HG03139 (cell line): ENCODE results near the gene RGPD3.

Experiments used
- ATAC-seq: cut with Tn5 transposase; IDR thresholded peaks from one replicate; pipeline ENCODE4 v1.9.1; 2021; ENCODE audit not compliant: unreplicated experiment

The RGPD3 gene

DNA sequence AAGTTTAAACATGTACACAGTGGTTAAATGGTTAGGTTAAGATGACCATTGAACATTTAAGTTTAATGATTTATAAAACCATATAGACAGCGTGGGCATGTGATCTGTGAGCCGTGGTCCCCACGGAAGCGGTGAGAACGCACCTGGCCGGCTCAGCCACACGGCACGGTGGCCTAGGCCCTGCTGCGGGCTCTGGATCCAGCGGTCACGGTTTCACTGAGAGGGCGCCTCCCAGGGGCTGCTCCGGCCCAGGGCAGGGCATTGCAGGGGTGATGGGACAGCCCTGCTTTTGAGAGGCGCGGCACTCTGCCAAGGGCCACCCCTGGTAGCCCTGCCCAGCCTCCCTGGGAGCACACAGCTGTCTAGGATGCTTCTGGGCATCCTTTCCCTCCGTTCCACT is 124.9 kb downstream of the RGPD3 start:
- ATAC-seq: no peak

DNA sequence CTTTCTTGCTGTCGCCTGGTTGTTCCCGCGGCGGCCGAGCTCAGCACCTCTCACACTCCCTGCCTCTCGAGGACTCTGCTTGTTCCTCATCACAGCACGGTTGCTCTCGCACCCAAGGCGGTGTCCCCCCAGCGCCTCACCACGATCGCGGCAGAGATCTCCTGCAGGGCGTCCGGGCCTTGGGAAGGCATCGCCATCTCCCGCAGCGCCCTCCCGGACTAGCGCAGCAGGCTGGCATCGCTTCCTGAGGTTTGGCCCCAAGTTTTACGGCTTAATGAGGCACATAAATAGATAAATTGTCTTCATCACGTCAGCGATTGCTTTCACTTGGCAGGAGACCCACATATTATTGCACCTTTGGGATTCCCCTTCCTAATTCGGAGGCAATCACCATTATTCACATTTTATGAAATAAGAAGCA is 125.4 kb downstream of the RGPD3 start:
- ATAC-seq: no peak

GRCh38 chr2:106341666-106342065 is 126.5 kb downstream of the RGPD3 start:
- ATAC-seq: no peak
